Measurements from ENCODE around the gene OXSR1.

OXSR1 gene

GRCh38 chr3:38229036-38229435 lies 63.7 kb downstream of the OXSR1 start:
- TF ChIP-seq TAF1 (IDR thresholded peaks at IDR 0.05; ENCODE audit: borderline replicate concordance, insufficient read depth, low read length) = no peak
- no peak for TF ChIP-seq SIN3A (IDR thresholded peaks at IDR 0.05; ENCODE audit: borderline replicate concordance, insufficient read depth, low read length)
- no peak for TF ChIP-seq FOXP2 (optimal IDR thresholded peaks at IDR 0.05; ENCODE audit: borderline replicate concordance, extremely low read depth, extremely low read length, insufficient read depth)
- no peak for TF ChIP-seq REST (IDR thresholded peaks at IDR 0.05; ENCODE audit: insufficient read depth in 1 of 2, low read depth in 2 of 2, low read length in 2 of 2)

GRCh38 chr3:38232701-38233100 lies 67.4 kb downstream of the OXSR1 start:
- TF ChIP-seq REST (IDR thresholded peaks at IDR 0.05; ENCODE audit: insufficient read depth in 1 of 2, low read depth in 2 of 2, low read length in 2 of 2) (no peak), POLR2AphosphoS5 (IDR thresholded peaks at IDR 0.05; ENCODE audit: low read depth, low read length) (no peak), TAF1 (IDR thresholded peaks at IDR 0.05; ENCODE audit: borderline replicate concordance, insufficient read depth, low read length) (no peak), SIN3A (IDR thresholded peaks at IDR 0.05; ENCODE audit: borderline replicate concordance, insufficient read depth, low read length) (no peak)

GRCh38 chr3:38235466-38235865 lies 70.1 kb downstream of the OXSR1 start:
- TF ChIP-seq SIN3A (IDR thresholded peaks at IDR 0.05; ENCODE audit: borderline replicate concordance, insufficient read depth, low read length) (no peak), REST (IDR thresholded peaks at IDR 0.05; ENCODE audit: insufficient read depth in 1 of 2, low read depth in 2 of 2, low read length in 2 of 2) (no peak), TAF1 (IDR thresholded peaks at IDR 0.05; ENCODE audit: borderline replicate concordance, insufficient read depth, low read length) (no peak), POLR2AphosphoS5 (IDR thresholded peaks at IDR 0.05; ENCODE audit: low read depth, low read length) (no peak), FOXP2 (optimal IDR thresholded peaks at IDR 0.05; ENCODE audit: borderline replicate concordance, extremely low read depth, extremely low read length, insufficient read depth) (no peak)

GRCh38 chr3:38238416-38239008 lies 73.2 kb downstream of the OXSR1 start:
- no peak for TF ChIP-seq TAF1 (IDR thresholded peaks at IDR 0.05; ENCODE audit: borderline replicate concordance, insufficient read depth, low read length)
- TF ChIP-seq FOXP2 (optimal IDR thresholded peaks at IDR 0.05; ENCODE audit: borderline replicate concordance, extremely low read depth, extremely low read length, insufficient read depth) = no peak

- no peak for TF ChIP-seq REST (IDR thresholded peaks at IDR 0.05; ENCODE audit: insufficient read depth in 1 of 2, low read depth in 2 of 2, low read length in 2 of 2)
Observed at GRCh38 chr3:38245930-38246329, 80.6 kb downstream of the OXSR1 start.
